GM12865 (cell line): ENCODE data around the gene KHDC1.
A peak's percentile ranks its signal among the peaks of the same experiment; 100 is the strongest.
"Not testable (repeated sequence)": the region's sequence is repeated elsewhere in the genome, so short reads cannot be mapped to it uniquely, and the experiment has no call there.

Experiments used
- DNase-seq: peaks from one replicate; pipeline ENCODE4 v3.0.0; 2010; ENCODE audit warnings: low read depth
- H3K4me3 ChIP-seq: 2 replicates; pipeline ENCODE4 v1.5.1; 2011; ENCODE audit warnings: mild to moderate bottlenecking, low read depth, low read length, control low read depth
- CTCF ChIP-seq: IDR thresholded peaks from 2 replicates; pipeline ENCODE4 v1.5.1; 2011; ENCODE audit warnings: low read length, control low read depth, low read depth, inconsistent platforms; ENCODE audit not compliant: insufficient read depth; ENCODE audit errors: missing control alignments

Gene KHDC1

DNA sequence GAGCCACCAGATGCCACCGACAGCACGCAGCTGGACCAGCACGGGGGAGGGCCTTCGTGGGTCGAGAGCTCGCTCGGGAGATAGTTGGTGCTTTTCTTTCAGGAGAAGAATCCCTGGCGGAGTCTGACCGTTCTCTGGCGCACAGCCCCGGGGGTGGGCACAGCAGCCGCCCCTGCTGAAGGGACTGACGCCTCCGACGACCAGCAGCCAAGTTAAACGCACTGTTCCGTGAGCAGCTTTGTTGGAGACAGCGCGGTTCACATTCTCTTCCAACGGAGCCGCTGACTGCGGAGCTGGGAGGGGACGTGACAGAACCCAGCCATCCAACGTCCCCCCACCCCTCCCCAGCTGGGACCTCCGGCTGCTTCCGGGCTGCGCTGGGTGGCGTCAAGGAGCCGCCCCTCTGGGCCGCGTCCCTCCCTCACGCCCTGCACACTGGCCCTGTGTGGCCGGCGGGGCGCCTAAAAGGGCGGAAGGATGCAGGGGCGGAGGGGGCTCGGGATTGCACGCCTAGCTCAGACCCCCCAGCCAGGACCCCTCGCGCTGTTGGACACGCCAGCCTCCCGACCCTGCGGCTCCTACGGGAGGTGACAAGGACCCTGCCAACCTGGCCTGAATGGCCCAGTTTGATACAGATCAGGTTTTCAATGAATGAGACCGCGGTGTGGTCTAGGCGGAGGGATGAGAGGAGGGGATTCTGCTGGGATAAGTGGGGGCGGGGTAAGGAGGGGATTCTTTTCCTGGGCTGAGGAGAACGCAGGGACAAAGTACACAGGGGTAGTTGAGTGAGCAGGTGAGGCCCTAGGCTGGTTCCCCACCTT, 36.4 kb upstream of the KHDC1 start:
- TF ChIP-seq CTCF: no peak
- DNase-seq: no peak
- no peak overlapping the region for H3K4me3 ChIP-seq

DNA sequence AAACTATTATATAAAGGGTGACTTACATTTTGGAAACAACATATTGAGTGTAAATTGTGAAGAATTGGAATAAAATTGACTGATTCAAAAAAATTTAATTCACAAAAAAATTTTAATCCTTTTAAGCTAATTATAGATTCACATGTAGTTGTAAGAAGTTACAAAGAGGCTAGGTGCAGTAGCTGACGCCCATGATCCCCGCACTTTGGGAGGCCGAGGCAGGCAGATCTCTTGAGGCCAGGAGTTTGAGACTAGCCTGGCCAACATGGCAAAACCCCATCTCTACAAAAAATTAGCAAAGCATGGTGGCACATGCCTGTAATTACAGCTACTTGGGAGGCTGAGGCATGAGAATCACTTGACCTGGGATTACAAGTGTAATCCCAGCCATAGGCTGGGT, 30.3 kb upstream of the KHDC1 start:
- no peak for TF ChIP-seq CTCF
- no peak for DNase-seq
- no peak overlapping the region for H3K4me3 ChIP-seq

GRCh38 chr6:73290435-73290834, 27.4 kb upstream of the KHDC1 start:
- no peak overlapping the region for H3K4me3 ChIP-seq
- no peak for TF ChIP-seq CTCF
- no peak for DNase-seq

GRCh38 chr6:73286752-73287151, 23.8 kb upstream of the KHDC1 start:
- H3K4me3 ChIP-seq: no peak overlapping the region
- DNase-seq: no peak
- no peak for TF ChIP-seq CTCF

- TF ChIP-seq CTCF: peak; percentile 14
- no peak overlapping the region for H3K4me3 ChIP-seq
- peak; percentile 33 for DNase-seq
Measured at GRCh38 chr6:73285674-73286283, 22.8 kb upstream of the KHDC1 start.

GRCh38 chr6:73282871-73283270, 19.9 kb upstream of the KHDC1 start:
- no peak for TF ChIP-seq CTCF
- no peak for DNase-seq
- H3K4me3 ChIP-seq: no peak overlapping the region

- H3K4me3 ChIP-seq, DNase-seq: not testable (repeated sequence)
Measured at GRCh38 chr6:73281684-73282083, 18.7 kb upstream of the KHDC1 start.

- H3K4me3 ChIP-seq, DNase-seq: not testable (repeated sequence)
Measured at GRCh38 chr6:73269296-73269695, 6.3 kb upstream of the KHDC1 start.

- H3K4me3 ChIP-seq, DNase-seq: not testable (repeated sequence)
Measured at GRCh38 chr6:73268896-73269295, 5.9 kb upstream of the KHDC1 start.
